Stomach (tissue), 9 donors: ENCODE results near the gene DPH7. TPM values are rescaled to one million over a fixed set of nuclear protein-coding genes. Genes with fewer than 3 reads are reported as not detected.

ENCODE experiments used
- DNase-seq, 2 donors: peaks; one replicate each; pipeline versions ENCODE4 v3.0.0 to v3.0.0-alpha.2; 2013 to 2019
- H3K27ac ChIP-seq, 5 donors: fragments of 200-600 bp in 4 of 5; sonication (generic) in 4 of 5; one replicate each; pipeline ENCODE4 v1.5.1; 2013 to 2019; ENCODE audit warnings: mild to moderate bottlenecking in 1 of 5, moderate library complexity in 1 of 5
- H3K27me3 ChIP-seq, 3 donors: fragments of 200-600 bp; sonication (generic); one replicate each; pipeline ENCODE4 v1.5.1; 2017 to 2019; ENCODE audit warnings: mixed run types in 1 of 3
- H3K36me3 ChIP-seq, 4 donors: fragments of 200-600 bp; sonication (generic); 1 replicate in 3 of 4; 2 replicates in 1 of 4; pipeline ENCODE4 v1.5.1; 2016 to 2019
- H3K4me1 ChIP-seq, 4 donors: fragments of 200-600 bp; sonication (generic); one replicate each; pipeline ENCODE4 v1.5.1; 2016 to 2019
- H3K4me3 ChIP-seq, 4 donors: fragments of 200-600 bp; sonication (generic) in 3 of 4; one replicate each; pipeline ENCODE4 v1.5.1; 2016 to 2019; ENCODE audit warnings: mild to moderate bottlenecking in 1 of 4
- H3K9me3 ChIP-seq, 4 donors: fragments of 200-600 bp; sonication (generic); one replicate each; pipeline ENCODE4 v1.5.1; 2016 to 2019
- CTCF ChIP-seq, 7 experiments: fragments of 450-650 bp in 4 of 7; fragments of 200-600 bp in 3 of 7; sonication (generic) in 3 of 7; IDR thresholded peaks; one replicate each; pipeline ENCODE4 v1.5.1; 2016 to 2019; ENCODE audit warnings: antibody characterized with exemption in 7 of 7, control low read depth in 2 of 7, mild to moderate bottlenecking in 1 of 7
- EP300 ChIP-seq: sonication (generic); formaldehyde crosslinking; IDR thresholded peaks from one replicate; pipeline ENCODE4 v1.6.1; 2017; ENCODE audit warnings: antibody characterized with exemption
- POLR2A ChIP-seq, 4 donors: fragments of 450-650 bp; IDR thresholded peaks; one replicate each; pipeline ENCODE4 v1.6.1; 2016; ENCODE audit warnings: antibody characterized with exemption in 4 of 4, control low read depth in 2 of 4, mild to moderate bottlenecking in 1 of 4, moderate library complexity in 1 of 4
- POLR2AphosphoS5 ChIP-seq, 3 donors: sonication (generic); formaldehyde crosslinking; IDR thresholded peaks; one replicate each; pipeline ENCODE4 v1.6.1; 2016; ENCODE audit warnings: antibody characterized with exemption in 3 of 3
- WGBS, 5 donors: extraction: QIAGEN DNeasy Blood & Tissue Kit in 3 of 5; methylation state at CpG; one replicate each; pipeline versions ENCODE4 v1.1.5 to v1.1.7; 2013 to 2018; 5-methylcytosine and 5-hydroxymethylcytosine counted together
- intact Hi-C: fragments of 100-400 bp; cut with DNase I; formaldehyde crosslinking; loops from one replicate; pipeline ENCODE4 v1.15.1; 2023; ENCODE audit warnings: low total_unique reads
- polyA plus RNA-seq, 3 donors: library from polyadenylated mRNA; stranded (reverse); fragments of 200-250 nt; gene quantifications; one replicate each; pipeline ENCODE4 v1.2.3, GENCODE V29; 2013
- total RNA-seq, 5 donors: library from RNA; depleted of rRNA; stranded (reverse); fragments of >200 nt; gene quantifications; one replicate each; pipeline versions ENCODE4 v1.1.0 to v1.2.3, GENCODE V29; 2014 to 2016
- donor health status: healthy with polysubstance abuse.
- donor health status: Bipolar disorder and iron deficiency.
- donor health status: healthy.

DPH7 gene
- total and polyA plus RNA-seq, 8 donors = 14.3 to 134 (median 23.8) TPM

- intact Hi-C loops = no loop called here
- Histone ChIP-seq H3K9me3 (no peaks in the 10 kb centered on the region), H3K4me3 (no peak overlapping the region), H3K27ac (peak overlapping the region; percentile 88 to 97 (median 93)), H3K27me3 (no peaks in the 10 kb centered on the region), H3K4me1 (peaks cover 62 to 85% (median 78%) of the 10 kb centered on the region in 4 donors), H3K36me3 (peaks cover 24 to 38% (median 34%) of the 10 kb centered on the region in 4 donors)
- WGBS, 5 donors = 78 to 89% (median 87%) methylated on average over 9 to 27 of the region's 27 CpGs
- no peak for DNase-seq
- no peak for TF ChIP-seq POLR2A (IDR thresholded peaks at IDR 0.05)
- no peak for TF ChIP-seq EP300
- TF ChIP-seq POLR2AphosphoS5 (IDR thresholded peaks at IDR 0.05) = no peak
- TF ChIP-seq CTCF (IDR thresholded peaks at IDR 0.05) = no peak
Observed at GRCh38 chr9:137613738-137614523, 35.2 kb upstream of the DPH7 start.

- 67 to 81% (median 75%) methylated on average over 3 to 5 of the region's 5 CpGs for WGBS, 5 donors
- peaks cover 24 to 38% (median 34%) of the 10 kb centered on the region in 4 donors for H3K36me3 ChIP-seq
- no peak for TF ChIP-seq CTCF (IDR thresholded peaks at IDR 0.05)
- no peak for TF ChIP-seq POLR2AphosphoS5 (IDR thresholded peaks at IDR 0.05)
- no peak for TF ChIP-seq EP300
- TF ChIP-seq POLR2A (IDR thresholded peaks at IDR 0.05) = no peak
- no peaks in the 10 kb centered on the region for H3K9me3 ChIP-seq
- peaks cover 69 to 92% (median 83%) of the 10 kb centered on the region in 4 donors for H3K4me1 ChIP-seq
- peak overlapping the region; percentile 88 to 97 (median 93) for H3K27ac ChIP-seq
- no peaks in the 10 kb centered on the region for H3K27me3 ChIP-seq
- no peak for DNase-seq
- H3K4me3 ChIP-seq = no peak overlapping the region
- intact Hi-C loops = no loop called here
Observed at GRCh38 chr9:137613259-137613658, 34.5 kb upstream of the DPH7 start.

- no peak overlapping the region for H3K4me3 ChIP-seq
- 39 to 63% (median 47%) methylated on average over 7 to 8 of the region's 8 CpGs for WGBS, 5 donors
Observed at GRCh38 chr9:137612741-137613142, 34.0 kb upstream of the DPH7 start.

More at GRCh38 chr9:137612741-137613142, 34.0 kb upstream of the DPH7 start:
- no peak for TF ChIP-seq POLR2A (IDR thresholded peaks at IDR 0.05)
- no peak for TF ChIP-seq CTCF (IDR thresholded peaks at IDR 0.05)
- no peak for TF ChIP-seq POLR2AphosphoS5 (IDR thresholded peaks at IDR 0.05)
- TF ChIP-seq EP300 = no peak
- H3K27ac ChIP-seq = peak overlapping the region; percentile 88 to 97 (median 93)
- no peaks in the 10 kb centered on the region for H3K9me3 ChIP-seq
- intact Hi-C loops = no loop called here
- H3K27me3 ChIP-seq = no peaks in the 10 kb centered on the region
- peaks cover 71 to 92% (median 83%) of the 10 kb centered on the region in 4 donors for H3K4me1 ChIP-seq
- peaks cover 24 to 38% (median 34%) of the 10 kb centered on the region in 4 donors for H3K36me3 ChIP-seq
- no peak for DNase-seq
